ENCODE measurements around the gene ZNF354C.

Gene ZNF354C

GRCh38 chr5:179122411-179123108 is 62.4 kb downstream of the ZNF354C start:
- ChIA-PET POLR2A (ENCODE audit: low non-redundant PET) (no interaction called here), CTCF (no interaction called here)
- DNase-seq (ENCODE audit: low spot score): no peak
- TF ChIP-seq CTCF (conservative IDR thresholded peaks at IDR 0.05; ENCODE audit: low read depth): no peak
- H3K27ac ChIP-seq: no peak overlapping the region

- CTCF ChIA-PET: no interaction called here
- no peak for TF ChIP-seq CTCF (conservative IDR thresholded peaks at IDR 0.05; ENCODE audit: low read depth)
- DNase-seq (ENCODE audit: low spot score): no peak
- no peak overlapping the region for H3K27ac ChIP-seq
- POLR2A ChIA-PET (ENCODE audit: low non-redundant PET): no interaction called here
Observed at GRCh38 chr5:179123109-179123426, 62.9 kb downstream of the ZNF354C start.

GRCh38 chr5:179123491-179124272 is 63.5 kb downstream of the ZNF354C start:
- no peak for TF ChIP-seq CTCF (conservative IDR thresholded peaks at IDR 0.05; ENCODE audit: low read depth)
- no peak for DNase-seq (ENCODE audit: low spot score)
- no peak overlapping the region for H3K27ac ChIP-seq
- CTCF ChIA-PET: no interaction called here
- POLR2A ChIA-PET (ENCODE audit: low non-redundant PET): no interaction called here

- no peak for TF ChIP-seq CTCF (conservative IDR thresholded peaks at IDR 0.05; ENCODE audit: low read depth)
- ChIA-PET POLR2A (ENCODE audit: low non-redundant PET) (no interaction called here), CTCF (interaction anchor here (0.7 kb wide), 1 partner anchor 29 kb away, joined by 3 read pairs; no protein-coding TSS in a partner anchor)
Observed at GRCh38 chr5:179124273-179124852, 64.2 kb downstream of the ZNF354C start.

GRCh38 chr5:179124853-179125788 is 64.9 kb downstream of the ZNF354C start:
- POLR2A ChIA-PET (ENCODE audit: low non-redundant PET): no interaction called here
- H3K27ac ChIP-seq: no peak overlapping the region
- no peak for DNase-seq (ENCODE audit: low spot score)
- CTCF ChIA-PET: interaction anchor here (0.7 kb wide), 1 partner anchor 29 kb away, joined by 3 read pairs; no protein-coding TSS in a partner anchor
- no peak for TF ChIP-seq CTCF (conservative IDR thresholded peaks at IDR 0.05; ENCODE audit: low read depth)

More at GRCh38 chr5:179124273-179124852, 64.2 kb downstream of the ZNF354C start:
- H3K27ac ChIP-seq: no peak overlapping the region
- DNase-seq (ENCODE audit: low spot score): no peak

Measured in RWPE1 (cell line).